Endothelial cell of umbilical vein (primary cell): ENCODE results near the gene SLF2. TPM values are rescaled to one million over a fixed set of nuclear protein-coding genes. Genes with fewer than 3 reads are reported as not detected.

Experiments
- BruUV-seq: library from RNA; stranded (reverse); fragments of 400-500 nt; replicated peaks from 2 replicates; lab custom pipeline; 2021; lab: Mats Ljungman, UMichigan
- CTCF ChIA-PET: fragments of 300-600, 350-600 bp; sonication (Branson Sonifier 250); formaldehyde crosslinking; loops from one replicate; lab custom pipeline; 2021; ENCODE audit warnings: antibody characterized with exemption, inconsistent platforms; lab: Charles Lee
- POLR2A ChIA-PET: fragments of 300-600, 350-600 bp; sonication (Branson Sonifier 250); formaldehyde crosslinking; loops from one replicate; lab custom pipeline; 2021; ENCODE audit warnings: antibody characterized with exemption, inconsistent platforms; lab: Charles Lee
- DNase-seq: peaks from one replicate; pipeline ENCODE4 v3.0.0-alpha.2; 2011; ENCODE audit warnings: low read depth, low spot score
- FAIRE-seq: peaks from 2 replicates; lab custom pipeline; 2011; peaks lifted over from hg19 to GRCh38; lab: Jason Lieb, UNC
- H2AFZ ChIP-seq: 2 replicates; pipeline ENCODE4 v1.6.0; 2012; ENCODE audit warnings: low read depth, low read length, control low read depth, inconsistent platforms
- H3K27ac ChIP-seq: 2 replicates; pipeline ENCODE4 v1.5.1; 2011; ENCODE audit warnings: low read depth, mild to moderate bottlenecking, control low read depth, low read length, moderate library complexity; ENCODE audit not compliant: insufficient read depth
- H3K27me3 ChIP-seq, 2 experiments: 2 replicates each; pipeline versions ENCODE4 v1.6.0 to v1.6.1; 2011; ENCODE audit warnings: low read length in 2 of 2, mixed read lengths in 1 of 2; ENCODE audit not compliant: control insufficient read depth in 2 of 2, insufficient read depth in 2 of 2
- H3K36me3 ChIP-seq, 2 experiments: 2 replicates in 1 of 2; 3 replicates in 1 of 2; pipeline ENCODE4 v1.5.1; 2011; ENCODE audit warnings: low read length in 2 of 2, mild to moderate bottlenecking in 1 of 2, moderate library complexity in 1 of 2; ENCODE audit not compliant: control insufficient read depth in 2 of 2, insufficient read depth in 2 of 2; ENCODE audit errors: extremely low read depth in 1 of 2
- H3K4me1 ChIP-seq: 3 replicates; pipeline ENCODE4 v1.5.1; 2011; ENCODE audit warnings: mild to moderate bottlenecking, low read length; ENCODE audit not compliant: control insufficient read depth, insufficient read depth; ENCODE audit errors: extremely low read depth
- H3K4me2 ChIP-seq: 2 replicates; pipeline ENCODE4 v1.6.1; 2011; ENCODE audit warnings: low read length, control low read depth, mixed read lengths; ENCODE audit not compliant: insufficient read depth
- H3K4me3 ChIP-seq, 3 experiments: fragments of 200-600 bp in 1 of 3; sonication (generic), shearing (Covaris generic) in 1 of 3; replicated peaks in 1 of 3; 2 replicates each; pipeline ENCODE4 v1.5.1; 2011 to 2016; ENCODE audit warnings: control low read depth in 3 of 3, low read length in 3 of 3, mild to moderate bottlenecking in 2 of 3, inconsistent platforms in 1 of 3, low read depth in 1 of 3, moderate library complexity in 1 of 3; ENCODE audit not compliant: insufficient read depth in 1 of 3
- H3K79me2 ChIP-seq: 2 replicates; pipeline ENCODE4 v1.6.0; 2012; ENCODE audit warnings: low read length, inconsistent platforms; ENCODE audit not compliant: control insufficient read depth, insufficient read depth
- H3K9ac ChIP-seq: replicated peaks from 2 replicates; pipeline ENCODE3; 2011; ENCODE audit warnings: low read length, control low read depth; ENCODE audit not compliant: insufficient read depth; ENCODE audit errors: extremely low read depth
- H3K9me1 ChIP-seq: replicated peaks from 3 replicates; pipeline ENCODE4 v1.6.0; 2011; ENCODE audit warnings: mild to moderate bottlenecking, low read length; ENCODE audit not compliant: control insufficient read depth, insufficient read depth; ENCODE audit errors: extremely low read depth
- H3K9me3 ChIP-seq: replicated peaks from 2 replicates; pipeline ENCODE4 v1.5.1; 2012; ENCODE audit warnings: low read length, inconsistent platforms; ENCODE audit not compliant: control insufficient read depth, insufficient read depth
- H4K20me1 ChIP-seq: replicated peaks from 2 replicates; pipeline ENCODE3; 2011; ENCODE audit warnings: mild to moderate bottlenecking, low read length; ENCODE audit not compliant: control insufficient read depth, insufficient read depth; ENCODE audit errors: extremely low read depth
- GATA2 ChIP-seq: IDR thresholded peaks from 2 replicates; pipeline ENCODE4 v1.7.0; 2011; ENCODE audit warnings: low read depth, mild to moderate bottlenecking, moderate library complexity, mixed read lengths, low read length; ENCODE audit not compliant: insufficient read length, insufficient read depth
- JUN ChIP-seq: IDR thresholded peaks from 2 replicates; pipeline ENCODE4 v1.6.1; 2011; ENCODE audit warnings: borderline replicate concordance, low read depth; ENCODE audit not compliant: insufficient read length, insufficient read depth
- MYC ChIP-seq: IDR thresholded peaks from one replicate; pipeline ENCODE4 v1.6.1; 2011; ENCODE audit warnings: mild to moderate bottlenecking, low read depth, low read length
- POLR2A ChIP-seq: IDR thresholded peaks from 2 replicates; pipeline ENCODE4 v1.6.1; 2012; ENCODE audit warnings: low read depth, mild to moderate bottlenecking, control low read depth, low read length
- POLR2AphosphoS5 ChIP-seq: IDR thresholded peaks from 2 replicates; pipeline ENCODE4 v1.6.1; 2012; ENCODE audit warnings: low read depth, mild to moderate bottlenecking, control low read depth, low read length, moderate library complexity; ENCODE audit not compliant: insufficient read depth
- dilution Hi-C: fragments of 300-500 bp; cut with MboI; formaldehyde crosslinking; loops from one replicate; pipeline ENCODE4 v1.15.0; 2019; ENCODE audit warnings: low sequenced_read_pairs; ENCODE audit not compliant: extremely low pct_ligation_motif_present
- intact Hi-C: fragments of 100-400 bp; cut with micrococcal nuclease; formaldehyde crosslinking; loops from one replicate; pipeline ENCODE4 v1.10.0; 2022
- polyA plus RNA-seq, 4 experiments: library from polyadenylated mRNA; depleted of rRNA in 3 of 4; stranded (reverse) in 3 of 4; unstranded in 1 of 4; fragments of >200 nt; gene quantifications; 2 replicates each; pipeline versions ENCODE4 v1.2.1 to v1.2.3, GENCODE V29; 2011 to 2012; ENCODE audit warnings: missing spikeins in 1 of 4
- total RNA-seq: library from RNA; stranded (reverse); gene quantifications from 2 replicates; pipeline ENCODE4 v1.2.3, GENCODE V29; 2021

The SLF2 gene
- total and polyA plus RNA-seq, 2 donors (not counting 3 experiments of a cell fraction or from before 2014, with no cell fraction given): 7.5 to 35.5 TPM

DNA sequence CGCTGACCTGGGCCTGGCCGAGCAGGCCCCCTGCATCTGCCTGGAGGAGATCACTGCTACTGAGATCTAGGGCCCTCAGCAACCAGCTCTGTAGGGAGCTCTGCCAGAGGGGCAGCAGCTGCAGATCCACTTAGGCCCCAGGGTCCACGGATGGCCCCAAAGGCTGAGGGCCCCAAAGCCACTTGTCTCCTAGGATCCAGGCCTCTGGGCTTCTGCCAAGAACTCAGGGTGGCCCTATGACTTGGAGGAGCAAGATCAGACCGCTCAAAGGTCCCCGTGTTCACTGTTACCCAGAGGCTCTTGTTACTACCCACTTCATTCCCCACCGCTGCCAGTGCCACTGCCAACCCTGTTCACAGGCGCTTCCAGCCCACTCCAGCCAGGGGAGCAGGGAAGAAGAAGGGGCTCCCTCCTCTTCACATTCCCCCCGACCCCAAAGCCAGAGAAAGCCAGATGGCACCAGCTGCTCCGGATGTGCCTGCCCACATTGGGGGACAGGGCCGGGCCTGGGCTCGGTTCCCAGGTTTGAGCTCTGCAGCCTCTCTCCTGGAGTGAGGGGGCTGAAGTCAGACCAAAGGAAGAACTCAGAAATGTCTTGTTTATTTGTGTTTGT lies 94.4 kb downstream of the SLF2 start:
- no peak overlapping the region for H3K4me2 ChIP-seq
- no peak overlapping the region for H3K27ac ChIP-seq
- dilution Hi-C loops: no loop called here
- H3K36me3 ChIP-seq: peaks cover 15 to 33% of the 10 kb centered on the region in 2 experiments
- peaks cover under 1% of the 10 kb centered on the region for H3K4me1 ChIP-seq
- ChIA-PET CTCF (interaction anchor here (1.1 to 8.8 kb wide), 3 partner anchors 12 to 445 kb away, joined by 3 to 92 read pairs (median 4); no protein-coding TSS in a partner anchor), POLR2A (no interaction called here)
- no peak overlapping the region for H3K9ac ChIP-seq
- peaks cover 13% of the 10 kb centered on the region for H3K79me2 ChIP-seq
- TSS peak; percentile 39 for BruUV-seq
- no peaks in the 10 kb centered on the region for H3K27me3 ChIP-seq
- H4K20me1 ChIP-seq: no peaks in the 10 kb centered on the region
- DNase-seq: no peak
- no peak overlapping the region for H3K4me3 ChIP-seq
- no peak overlapping the region for H2AFZ ChIP-seq
- no peaks in the 10 kb centered on the region for H3K9me1 ChIP-seq
- FAIRE-seq: no peak
- no peaks in the 10 kb centered on the region for H3K9me3 ChIP-seq
- intact Hi-C loops: no loop called here
- TF ChIP-seq JUN (no peak), POLR2AphosphoS5 (peak; percentile 17)

DNA sequence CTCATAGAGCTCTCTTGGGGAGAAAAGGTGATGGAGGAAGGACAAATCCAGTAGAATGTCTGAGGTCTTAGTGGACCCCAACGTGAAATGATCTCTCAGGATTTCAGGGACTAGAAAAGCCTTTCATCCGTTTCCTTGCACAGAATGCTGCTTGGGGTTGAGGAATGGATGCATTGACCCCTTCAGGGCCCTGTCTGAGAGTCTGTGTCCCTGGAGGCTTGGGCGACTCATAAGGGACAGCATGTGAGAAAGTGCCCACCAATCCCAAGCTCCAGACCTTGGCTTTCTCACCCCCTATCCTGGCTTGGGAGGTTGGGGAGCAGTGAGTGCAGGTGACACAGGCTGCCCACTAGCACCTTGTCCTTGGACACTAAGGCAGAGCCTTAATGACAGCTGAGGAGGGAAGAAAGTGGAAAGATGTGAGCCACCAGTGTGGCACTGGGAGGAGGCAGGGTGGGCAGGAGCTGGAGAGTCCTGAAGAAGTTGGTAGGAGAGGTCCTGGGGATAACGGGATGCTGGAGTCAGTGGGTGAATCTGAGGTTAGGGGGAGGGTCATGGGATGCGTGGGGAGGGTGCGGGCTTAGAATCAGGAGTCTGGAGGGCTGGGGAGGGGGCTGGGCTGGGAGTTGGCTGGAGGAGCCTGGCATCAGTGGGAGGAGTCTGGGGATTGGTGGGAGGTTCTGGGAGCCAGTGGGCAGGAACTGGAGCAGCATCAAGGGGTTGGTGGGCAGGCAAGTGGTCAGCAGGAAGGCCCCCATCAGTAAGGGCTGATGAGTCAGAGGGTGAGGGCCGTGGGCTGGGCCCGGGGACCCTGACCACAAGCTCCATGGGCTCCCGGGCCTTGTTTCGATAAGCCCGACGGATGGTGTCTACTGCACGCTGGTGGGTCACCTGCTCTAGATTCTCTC lies 95.4 kb downstream of the SLF2 start:
- no peaks in the 10 kb centered on the region for H3K27me3 ChIP-seq
- no peaks in the 10 kb centered on the region for H3K9me1 ChIP-seq
- no peaks in the 10 kb centered on the region for H3K9me3 ChIP-seq
- POLR2A ChIA-PET: no interaction called here
- intact Hi-C loops: no loop called here
- H3K27ac ChIP-seq: no peak overlapping the region
- H3K36me3 ChIP-seq: peaks cover 13 to 26% of the 10 kb centered on the region in 2 experiments
- FAIRE-seq (no peak), DNase-seq (no peak)
- no peak overlapping the region for H3K9ac ChIP-seq
- no peak overlapping the region for H3K4me2 ChIP-seq
- peaks cover 4% of the 10 kb centered on the region for H3K79me2 ChIP-seq
- no TSS peak for BruUV-seq
- H2AFZ ChIP-seq: no peak overlapping the region
- CTCF ChIA-PET: interaction anchor here (1.7 to 8.8 kb wide), 2 partner anchors 13 to 42 kb away, joined by 4 to 92 read pairs; no protein-coding TSS in a partner anchor
- TF ChIP-seq MYC (no peak), POLR2A (no peak), JUN (no peak), GATA2 (no peak)
- H3K4me1 ChIP-seq: peaks cover 8% of the 10 kb centered on the region
- dilution Hi-C loops: no loop called here
- H4K20me1 ChIP-seq: no peaks in the 10 kb centered on the region
- H3K4me3 ChIP-seq: no peak overlapping the region
